Endodermal cell (in vitro differentiated cells): ENCODE measurements around the gene MBP. TPM values are rescaled to one million over a fixed set of nuclear protein-coding genes. Genes with fewer than 3 reads are reported as not detected.

Source experiments
- DNase-seq: peaks from one replicate; pipeline ENCODE4 v3.0.0-alpha.2; 2017
- H3K27ac ChIP-seq: 2 replicates; pipeline ENCODE4 v1.5.1; 2013; ENCODE audit warnings: mild to moderate bottlenecking, low read depth, low read length, moderate library complexity
- H3K27me3 ChIP-seq: 2 replicates; pipeline ENCODE4 v1.6.1; 2013; ENCODE audit warnings: mild to moderate bottlenecking, low read length, moderate library complexity; ENCODE audit not compliant: insufficient read depth, control insufficient read depth, poor library complexity, severe bottlenecking
- H3K36me3 ChIP-seq: 2 replicates; pipeline ENCODE4 v1.7.0; 2013; ENCODE audit warnings: mild to moderate bottlenecking, low read length, moderate library complexity; ENCODE audit not compliant: control insufficient read depth, insufficient read depth
- H3K4me1 ChIP-seq: one replicate; pipeline ENCODE4 v1.7.0; 2013; ENCODE audit warnings: low read length; ENCODE audit not compliant: control insufficient read depth, insufficient read depth
- H3K4me3 ChIP-seq: 2 replicates; pipeline ENCODE4 v1.5.1; 2013; ENCODE audit warnings: mild to moderate bottlenecking, low read length, moderate library complexity
- H3K9ac ChIP-seq: 2 replicates; pipeline ENCODE4 v1.6.1; 2013; ENCODE audit warnings: mild to moderate bottlenecking, low read length, moderate library complexity; ENCODE audit not compliant: poor library complexity, severe bottlenecking; ENCODE audit errors: extremely low read depth
- H3K9me3 ChIP-seq: 2 replicates; pipeline ENCODE4 v1.6.1; 2013; ENCODE audit warnings: mild to moderate bottlenecking, low read length, moderate library complexity; ENCODE audit not compliant: control insufficient read depth
- H3K27ac Mint-ChIP-seq: 2 replicates; pipeline ENCODE4 v1.8.0; 2020; ENCODE audit warnings: mixed read lengths
- H3K27me3 Mint-ChIP-seq: 2 replicates; pipeline ENCODE4 v1.8.0; 2021; ENCODE audit warnings: mild to moderate bottlenecking, mixed read lengths; ENCODE audit not compliant: insufficient read depth
- H3K36me3 Mint-ChIP-seq: 2 replicates; pipeline ENCODE4 v1.8.0; 2020; ENCODE audit warnings: low read depth, mixed read lengths
- H3K4me1 Mint-ChIP-seq: 2 replicates; pipeline ENCODE4 v1.8.0; 2020; ENCODE audit warnings: mixed read lengths
- H3K4me3 Mint-ChIP-seq: 2 replicates; pipeline ENCODE4 v1.8.0; 2020; ENCODE audit warnings: mild to moderate bottlenecking, moderate library complexity, mixed read lengths
- H3K9me3 Mint-ChIP-seq: 2 replicates; pipeline ENCODE4 v1.8.0; 2020; ENCODE audit warnings: mild to moderate bottlenecking, mixed read lengths
- CTCF ChIP-seq: fragments of 200-600 bp; sonication (generic); conservative IDR thresholded peaks from 2 replicates; pipeline ENCODE4 v1.5.0; 2021; ENCODE audit warnings: antibody characterized with exemption, mild to moderate bottlenecking
- WGBS, 2 experiments: methylation state at CpG; one replicate each; pipeline versions ENCODE4 v1.1.5 to v1.1.7; 2013; ENCODE audit warnings: missing lambda C conversion rate in 2 of 2, mixed read lengths in 1 of 2; ENCODE audit not compliant: insufficient coverage in 1 of 2, insufficient read length in 1 of 2; 5-methylcytosine and 5-hydroxymethylcytosine counted together
- total RNA-seq, 2 donors: library from RNA; stranded (reverse); fragmentation: NEBNext Ultra II Directional in 1 of 2; extraction: Animal tissue kit (Norgen Biotek cat#: 25700) in 1 of 2; gene quantifications; 2 replicates in 1 of 2; 3 replicates in 1 of 2; pipeline ENCODE4 v1.2.1, GENCODE V29; 2021

The MBP gene
- total RNA-seq, 2 donors from 2014 or later: 16.3 to 19.0 TPM

DNA sequence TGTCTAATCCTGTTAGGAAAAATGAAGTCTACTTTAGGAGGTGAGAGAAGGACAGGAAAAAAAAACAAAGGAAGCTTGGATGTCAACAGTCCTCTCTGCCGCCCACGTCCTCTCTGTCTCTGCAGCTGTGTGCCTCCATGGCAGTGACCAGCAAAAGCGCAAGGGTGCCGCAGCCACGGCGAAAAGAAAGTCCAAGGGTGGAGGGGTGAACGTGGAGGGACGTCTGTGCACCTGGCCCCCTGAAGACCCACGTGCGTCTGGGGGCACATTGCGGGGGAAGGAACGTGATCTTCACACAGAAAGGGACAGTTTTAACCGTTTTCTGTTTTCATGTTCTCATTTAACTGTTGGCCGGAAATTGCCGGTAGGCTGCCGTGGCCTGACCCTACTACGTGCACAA is 152.7 kb downstream of the MBP start:
- 93 to 96% methylated on average over 14 to 17 of the region's 17 CpGs for WGBS, 2 experiments
- no peak overlapping the region for H3K4me3 Mint-ChIP-seq
- DNase-seq: peak; percentile 30

GRCh38 chr18:76979111-76979751 is 153.4 kb downstream of the MBP start:
- peak; percentile 30 for DNase-seq
- Histone ChIP-seq H3K27me3 (no peaks in the 10 kb centered on the region), H3K36me3 (peaks cover 6% of the 10 kb centered on the region), H3K27ac (no peak overlapping the region), H3K9ac (no peak overlapping the region), H3K4me3 (no peak overlapping the region), H3K4me1 (no peaks in the 10 kb centered on the region), H3K9me3 (no peaks in the 10 kb centered on the region)
- no peaks in the 10 kb centered on the region for H3K9me3 Mint-ChIP-seq
- 96 to 97% methylated on average over 19 to 31 of the region's 31 CpGs for WGBS, 2 experiments
- H3K27me3 Mint-ChIP-seq: no peaks in the 10 kb centered on the region
- no peak overlapping the region for H3K27ac Mint-ChIP-seq
- H3K36me3 Mint-ChIP-seq: peaks cover 18% of the 10 kb centered on the region
- no peak for TF ChIP-seq CTCF
- H3K4me3 Mint-ChIP-seq: no peak overlapping the region
- H3K4me1 Mint-ChIP-seq: peaks cover 17% of the 10 kb centered on the region

More for the DNA sequence above, 152.7 kb downstream of the MBP start:
- no peaks in the 10 kb centered on the region for H3K27me3 Mint-ChIP-seq
- peaks cover 17% of the 10 kb centered on the region for H3K4me1 Mint-ChIP-seq
- H3K36me3 ChIP-seq: peaks cover 6% of the 10 kb centered on the region
- H3K4me1 ChIP-seq: no peaks in the 10 kb centered on the region
- no peak overlapping the region for H3K27ac ChIP-seq
- H3K9me3 Mint-ChIP-seq: no peaks in the 10 kb centered on the region
- no peak overlapping the region for H3K4me3 ChIP-seq
- no peaks in the 10 kb centered on the region for H3K27me3 ChIP-seq
- no peak overlapping the region for H3K27ac Mint-ChIP-seq
- H3K9me3 ChIP-seq: no peaks in the 10 kb centered on the region
- no peak overlapping the region for H3K9ac ChIP-seq
- TF ChIP-seq CTCF: no peak
- peaks cover 15% of the 10 kb centered on the region for H3K36me3 Mint-ChIP-seq

DNA sequence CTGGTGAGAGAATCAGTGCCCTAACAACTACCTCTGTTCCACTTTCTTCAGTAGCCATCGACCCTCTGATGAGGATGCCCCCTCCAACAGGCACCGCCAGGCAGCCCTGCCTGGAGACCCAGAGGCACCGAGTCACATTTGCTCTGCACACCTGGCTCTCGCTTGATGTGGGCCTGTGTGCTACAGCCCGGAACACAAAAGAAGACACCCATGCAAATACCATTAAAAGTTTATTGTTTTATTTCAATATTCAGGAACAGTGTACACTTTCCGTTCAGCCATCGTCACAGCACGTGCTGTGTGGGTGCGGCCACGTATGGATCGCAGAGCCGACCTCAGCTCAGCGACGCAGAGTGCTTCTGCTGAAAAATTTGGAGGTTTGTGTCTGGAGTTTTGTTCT is 154.0 kb downstream of the MBP start:
- peaks cover 16% of the 10 kb centered on the region for H3K4me1 Mint-ChIP-seq
- Histone ChIP-seq H3K27me3 (no peaks in the 10 kb centered on the region), H3K4me1 (no peaks in the 10 kb centered on the region), H3K4me3 (no peak overlapping the region), H3K36me3 (peaks cover 6% of the 10 kb centered on the region), H3K9me3 (no peaks in the 10 kb centered on the region), H3K27ac (no peak overlapping the region), H3K9ac (no peak overlapping the region)
- no peak for TF ChIP-seq CTCF
- H3K27me3 Mint-ChIP-seq: no peaks in the 10 kb centered on the region
- H3K4me3 Mint-ChIP-seq: no peak overlapping the region
- H3K36me3 Mint-ChIP-seq: peaks cover 20% of the 10 kb centered on the region
- no peak overlapping the region for H3K27ac Mint-ChIP-seq
- no peaks in the 10 kb centered on the region for H3K9me3 Mint-ChIP-seq
- WGBS, 2 experiments: 86 to 89% methylated on average over 12 to 14 of the region's 14 CpGs
- peak; percentile 25 for DNase-seq
